Measurements from ENCODE around the gene UBXN11.

The UBXN11 gene, protein sequence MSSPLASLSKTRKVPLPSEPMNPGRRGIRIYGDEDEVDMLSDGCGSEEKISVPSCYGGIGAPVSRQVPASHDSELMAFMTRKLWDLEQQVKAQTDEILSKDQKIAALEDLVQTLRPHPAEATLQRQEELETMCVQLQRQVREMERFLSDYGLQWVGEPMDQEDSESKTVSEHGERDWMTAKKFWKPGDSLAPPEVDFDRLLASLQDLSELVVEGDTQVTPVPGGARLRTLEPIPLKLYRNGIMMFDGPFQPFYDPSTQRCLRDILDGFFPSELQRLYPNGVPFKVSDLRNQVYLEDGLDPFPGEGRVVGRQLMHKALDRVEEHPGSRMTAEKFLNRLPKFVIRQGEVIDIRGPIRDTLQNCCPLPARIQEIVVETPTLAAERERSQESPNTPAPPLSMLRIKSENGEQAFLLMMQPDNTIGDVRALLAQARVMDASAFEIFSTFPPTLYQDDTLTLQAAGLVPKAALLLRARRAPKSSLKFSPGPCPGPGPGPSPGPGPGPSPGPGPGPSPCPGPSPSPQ

DNA sequence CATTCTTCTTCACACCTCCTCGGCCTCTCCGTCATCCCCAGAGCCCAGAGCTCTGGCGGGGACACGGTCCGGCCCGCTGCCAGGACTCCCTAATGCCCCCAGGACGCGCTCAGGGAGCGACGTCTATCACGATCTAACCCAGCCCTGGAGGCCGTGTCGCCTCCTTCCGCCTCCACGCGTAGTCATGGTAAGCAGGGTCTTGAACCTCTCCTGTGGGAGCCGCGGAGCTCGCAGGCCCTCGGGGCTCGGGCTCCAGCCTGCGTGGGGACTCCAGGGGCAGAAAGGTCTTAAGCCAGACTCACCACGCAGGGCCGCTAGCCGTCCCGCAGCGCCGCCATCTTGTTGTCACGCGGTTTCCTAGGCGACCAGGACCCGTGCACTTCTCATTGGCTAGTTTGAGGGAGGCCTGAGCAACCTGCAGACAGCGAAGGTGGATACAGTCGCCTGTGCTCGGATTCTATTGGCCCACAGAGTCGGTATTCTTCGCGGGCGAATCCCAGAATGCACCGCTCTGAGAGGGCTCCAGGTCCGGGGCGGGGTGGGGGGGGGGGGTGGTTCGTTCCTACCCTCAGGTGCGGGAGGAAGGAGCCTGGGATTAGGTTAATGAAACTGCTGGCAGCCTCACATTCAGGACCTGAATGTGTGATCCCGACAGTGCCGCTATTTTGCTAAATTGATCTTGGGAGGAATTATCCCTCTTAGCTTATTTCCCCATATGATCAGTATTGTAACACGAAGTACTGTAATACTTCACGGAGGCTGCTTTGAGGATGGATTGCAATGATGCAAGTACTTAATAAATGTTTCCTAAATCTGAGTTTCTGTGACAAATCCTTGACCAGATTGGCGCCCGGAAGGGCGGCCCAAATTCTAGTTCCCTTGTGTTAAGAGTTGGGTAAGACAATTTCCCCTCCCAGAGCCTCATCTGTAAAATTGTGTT is at the start of gene UBXN11:
TSS of gene UBXN11 (minus strand) at position 347 of the 940 bp plus-strand sequence. CDS start 3,753 bp downstream, outside the sequence.
- DNase-seq = peak; percentile 96

- DNase-seq = no peak
Observed at GRCh38 chr1:26356106-26356505, 49.7 kb upstream of the UBXN11 start.

DNA sequence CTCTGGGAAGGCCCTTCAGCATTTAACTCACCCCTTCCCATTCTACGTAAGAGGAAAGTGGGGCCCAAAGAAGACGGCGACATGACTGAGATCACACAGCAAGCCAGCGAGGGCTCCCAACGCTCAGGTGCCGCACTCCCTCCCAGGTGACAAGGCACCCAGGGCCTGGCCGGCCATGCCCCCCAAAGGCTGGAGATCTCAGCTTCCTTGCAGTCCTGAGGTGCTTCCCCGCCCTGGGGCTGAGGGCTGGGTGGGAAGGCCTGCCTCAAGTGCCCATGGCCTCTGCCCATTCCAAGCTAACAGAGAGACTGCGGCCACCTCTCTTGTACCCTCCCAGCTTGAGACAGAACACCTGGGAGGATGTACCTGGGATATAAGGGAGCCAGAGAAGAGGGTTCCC is 48.5 kb upstream of the UBXN11 start:
- no peak for DNase-seq

DNA sequence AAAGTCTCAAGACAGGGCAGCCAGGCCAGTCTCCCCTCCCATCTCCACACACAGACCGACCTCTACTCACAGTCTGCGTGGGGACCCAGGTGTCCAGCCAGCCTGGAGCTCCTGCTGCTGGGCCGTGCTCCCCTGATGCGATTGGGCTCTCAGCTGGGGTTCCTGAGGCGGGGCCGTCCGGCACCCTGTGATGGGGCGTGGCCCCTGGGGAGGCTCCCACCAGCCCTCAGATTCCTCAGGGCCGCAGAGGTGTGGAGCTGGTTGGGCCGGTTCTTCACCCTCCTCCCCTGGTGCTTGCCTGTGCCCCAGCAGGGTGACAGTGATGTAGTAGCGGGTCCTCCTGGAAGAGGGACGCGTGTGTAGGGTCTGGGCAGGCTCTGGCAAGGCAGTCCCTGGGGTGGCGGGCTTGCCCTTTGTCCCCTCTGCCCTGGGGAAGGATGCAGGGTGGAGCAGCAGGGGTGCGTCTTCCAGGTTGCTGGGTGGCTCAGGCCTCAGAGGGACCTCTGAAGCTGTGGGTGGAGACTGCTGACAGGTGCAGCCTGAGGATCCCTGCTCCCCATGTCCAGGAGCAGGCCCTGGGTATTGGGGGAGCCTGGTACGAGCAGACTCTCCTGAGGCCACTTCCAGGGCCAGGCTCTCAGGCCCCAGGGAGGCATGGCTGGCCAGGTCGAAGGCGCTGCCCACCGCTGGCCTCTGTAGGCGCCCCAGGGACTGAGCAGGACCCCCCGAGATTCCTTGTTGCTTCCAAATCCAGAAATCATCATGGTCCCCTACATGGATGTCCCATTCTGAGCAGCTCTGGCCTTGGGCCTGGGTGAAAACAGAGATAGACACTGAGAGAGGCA is 47.8 kb upstream of the UBXN11 start, which contains the start of gene CRYBG2:
TSS of gene CRYBG2 (minus strand) at position 155 of the 845 bp plus-strand sequence. CDS start 7,473 bp downstream, outside the sequence.
- no peak for DNase-seq

- no peak for DNase-seq
Observed at GRCh38 chr1:26353210-26353859, 46.9 kb upstream of the UBXN11 start.

DNA sequence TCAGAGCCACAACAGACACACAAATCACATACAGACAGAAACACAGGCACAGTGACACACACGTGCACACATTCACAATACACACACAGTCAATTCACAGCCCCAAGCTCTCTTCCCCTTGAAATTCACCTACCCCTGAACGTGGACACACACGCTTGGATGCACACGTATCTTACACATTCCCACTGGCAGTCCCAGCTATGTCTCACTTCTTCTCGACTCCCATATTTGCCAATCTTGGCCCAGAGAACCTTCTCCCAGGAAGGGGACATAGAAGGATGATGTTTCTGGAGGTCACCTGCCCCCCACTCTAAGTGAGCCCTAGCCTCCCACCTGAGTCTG is 45.9 kb upstream of the UBXN11 start:
- no peak for DNase-seq

GRCh38 chr1:26351590-26352337 is 45.3 kb upstream of the UBXN11 start:
- DNase-seq = no peak

DNA sequence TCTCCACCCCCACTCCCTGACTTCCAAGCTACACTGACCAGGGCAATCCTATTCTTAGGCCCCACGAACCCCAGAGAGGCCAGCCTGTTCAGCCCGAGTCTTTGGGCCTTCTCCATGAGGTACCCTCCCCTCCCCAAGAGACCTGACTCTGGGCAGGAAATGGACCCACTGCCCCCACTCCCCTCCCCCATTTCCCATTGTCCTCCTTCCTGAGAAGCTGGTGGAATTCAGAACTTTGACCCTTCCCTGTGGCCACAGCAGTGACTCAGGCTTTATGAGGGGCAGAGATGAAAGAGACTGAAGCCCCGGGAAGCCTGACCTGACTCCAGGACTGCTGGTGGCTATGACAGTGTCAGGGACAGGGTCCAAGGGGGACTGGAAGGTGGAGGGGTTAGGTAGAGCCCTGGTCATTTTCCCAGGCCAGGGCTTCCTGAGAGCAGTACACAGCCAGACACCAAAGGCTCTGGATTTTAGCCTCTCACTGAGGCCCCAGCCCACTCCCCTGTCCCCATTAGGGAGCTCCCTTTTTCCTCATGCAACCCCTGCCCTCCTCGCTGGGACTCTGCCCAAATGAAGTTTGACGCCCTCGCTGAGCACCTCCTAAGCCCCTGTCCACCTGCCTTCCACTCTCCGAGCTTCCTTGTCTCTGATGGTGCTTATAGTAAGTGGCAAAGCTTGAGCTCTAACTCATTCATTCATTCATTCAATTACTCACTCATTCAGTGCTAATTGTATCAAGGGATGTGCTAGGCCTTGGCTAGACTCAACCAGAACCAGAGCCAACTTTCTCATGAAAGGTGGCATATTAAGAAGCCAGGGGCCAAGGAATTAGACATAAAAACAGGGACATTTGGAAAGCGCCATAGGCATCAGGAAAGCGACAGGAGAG is 44.5 kb upstream of the UBXN11 start:
- no peak for DNase-seq

GRCh38 chr1:26350343-26350700 is 43.9 kb upstream of the UBXN11 start:
- no peak for DNase-seq

DNA sequence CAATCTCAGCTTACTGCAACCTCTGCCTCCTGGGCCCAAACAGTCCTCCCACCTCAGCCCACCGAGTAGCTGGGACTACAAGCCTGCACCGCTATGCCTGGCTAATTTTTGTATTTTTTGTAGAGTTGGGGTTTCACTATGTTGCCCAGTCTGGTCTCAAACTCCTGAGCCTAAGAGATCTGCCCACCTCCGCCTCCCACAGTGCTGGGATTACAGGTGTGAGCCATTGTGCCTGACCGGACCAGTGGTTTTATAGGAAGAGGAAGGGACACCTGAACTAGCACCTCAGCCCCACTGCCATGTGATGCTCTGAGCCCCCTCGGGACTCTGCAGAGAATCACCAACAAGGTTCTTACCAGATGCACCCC is 43.4 kb upstream of the UBXN11 start:
- DNase-seq = no peak

DNA sequence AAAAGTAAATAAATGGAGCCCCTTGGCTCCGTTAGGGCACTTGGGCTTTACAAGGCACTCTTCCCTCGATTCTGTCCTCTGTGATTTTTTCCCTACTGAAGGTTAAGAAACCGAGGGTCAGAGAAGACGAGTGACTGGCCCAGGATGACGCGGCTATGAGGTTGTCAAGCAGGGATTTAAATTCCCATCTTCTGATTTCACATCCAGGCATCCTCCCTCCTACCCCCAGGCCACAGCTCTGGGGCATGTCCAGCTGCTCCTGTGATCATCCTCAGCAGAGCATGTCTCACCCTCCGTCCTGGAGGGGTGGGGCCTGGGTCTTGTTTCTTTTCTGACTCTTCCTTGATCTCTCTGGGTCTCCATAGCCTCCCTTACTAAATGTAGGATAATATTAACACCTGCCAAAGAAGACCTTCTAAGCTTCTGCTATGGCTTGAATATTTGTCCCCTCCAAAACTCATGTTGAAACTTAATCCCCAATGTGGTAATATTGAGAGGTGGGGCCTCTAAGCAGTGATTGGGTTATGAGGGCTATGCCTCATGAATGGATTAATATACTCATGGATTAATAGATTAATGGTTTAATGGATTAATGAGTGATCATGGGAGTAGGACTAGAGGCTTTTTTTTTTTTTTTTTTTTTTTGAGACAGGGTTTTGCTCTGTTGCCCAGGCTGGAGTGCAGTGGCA is 42.9 kb upstream of the UBXN11 start:
- no peak for DNase-seq

- DNase-seq = no peak
Observed at GRCh38 chr1:26346274-26347033, 40.0 kb upstream of the UBXN11 start.

DNA sequence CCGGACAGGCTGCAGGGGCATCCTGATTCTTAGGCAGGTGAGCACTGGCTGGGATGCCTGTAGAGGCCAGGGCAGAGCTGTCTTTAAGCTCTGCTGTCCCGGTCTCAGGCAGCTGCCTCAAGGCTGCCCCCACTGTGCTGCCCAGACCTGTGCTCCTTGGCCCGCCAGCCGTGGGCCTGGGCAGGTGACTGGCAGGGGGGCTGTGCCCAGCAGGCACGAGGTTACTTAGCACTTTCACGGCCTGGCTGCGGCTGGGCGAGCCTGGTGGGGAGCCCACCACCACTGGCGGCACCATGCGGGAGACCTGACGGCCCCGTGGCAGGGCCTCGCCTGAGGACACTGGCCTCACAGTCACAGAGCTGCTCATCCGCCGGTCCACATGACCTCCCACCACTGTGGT is 39.3 kb upstream of the UBXN11 start:
- no peak for DNase-seq

- DNase-seq = no peak
Observed at GRCh38 chr1:26344147-26344920, 37.9 kb upstream of the UBXN11 start.

DNA sequence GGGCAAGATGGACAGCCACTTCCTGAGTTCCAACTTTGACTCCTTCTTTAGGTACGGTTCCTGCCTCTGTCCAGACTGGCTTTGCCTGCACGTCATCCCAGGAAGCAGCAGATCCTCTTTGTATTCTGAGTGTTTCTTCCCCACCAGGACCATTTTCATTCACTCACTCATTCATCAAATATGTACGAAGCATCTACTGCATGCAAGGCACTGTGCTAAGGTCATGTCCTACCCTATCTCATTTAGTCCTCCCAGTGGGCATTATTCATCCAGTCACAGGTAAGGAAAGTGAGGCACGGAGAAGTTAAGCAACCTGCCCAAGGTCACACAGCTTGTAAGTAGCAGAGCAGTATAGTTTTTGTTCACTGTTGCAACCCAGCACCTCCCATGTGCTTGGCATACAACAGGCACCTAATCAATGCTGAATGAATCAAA is 33.6 kb upstream of the UBXN11 start:
- DNase-seq = no peak

DNA sequence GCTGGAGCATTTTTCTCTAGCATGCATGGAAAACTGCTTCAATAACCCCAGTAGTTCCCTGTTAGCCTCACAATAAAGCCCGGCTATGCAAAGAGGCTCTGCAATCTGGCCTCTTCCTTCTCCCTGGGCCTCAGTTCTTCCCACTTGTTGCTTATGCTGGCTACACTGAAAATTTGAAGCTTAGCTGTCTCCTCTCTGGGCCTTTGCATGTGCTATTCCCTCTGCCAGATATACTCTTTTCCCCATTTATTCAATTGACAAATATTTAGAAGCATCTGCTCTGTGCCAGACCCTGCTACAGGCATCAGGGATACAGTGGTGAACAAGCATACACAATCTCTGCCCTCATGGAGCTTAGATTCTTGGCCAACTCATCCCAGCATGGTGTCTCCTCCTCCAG is 32.2 kb upstream of the UBXN11 start:
- no peak for DNase-seq

DNA sequence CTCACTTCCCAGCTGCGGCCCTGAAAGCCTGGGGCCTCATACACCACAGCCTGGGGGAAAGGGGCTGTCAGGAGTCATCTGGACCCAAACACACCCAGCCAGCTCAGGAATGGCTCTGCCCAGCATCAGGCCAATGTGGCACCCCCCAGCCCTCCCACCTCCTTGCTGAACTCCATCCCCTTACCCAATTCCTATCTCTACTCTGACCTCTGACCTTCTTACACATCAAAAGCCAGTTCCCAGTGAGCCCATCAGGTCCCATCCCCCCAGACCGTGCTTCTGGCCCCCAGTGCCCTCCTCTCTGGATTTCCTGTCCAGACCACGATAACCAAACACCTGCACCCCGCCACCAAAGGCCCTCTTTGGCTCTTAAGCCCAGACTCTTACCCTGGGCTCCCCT is 31.2 kb upstream of the UBXN11 start:
- no peak for DNase-seq

GRCh38 chr1:26337206-26337535 is 30.7 kb upstream of the UBXN11 start:
- DNase-seq = no peak

All from inflammatory macrophage treated with lipopolysaccharide for 4 hours (primary cell).